T-cell (primary cell): Measurements from ENCODE around the gene LGMN. TPM values are rescaled to one million over a fixed set of nuclear protein-coding genes. Genes with fewer than 3 reads are reported as not detected.

Source experiments
- ATAC-seq, 4 experiments: fragments of 200-7000 bp in 3 of 4; fragments of 150-1000 bp in 1 of 4; cut with Tn5 transposase; replicated peaks in 1 of 4; 1 replicate in 3 of 4; 2 replicates in 1 of 4; pipeline ENCODE4 v1.10.0; 2021; ENCODE audit warnings: moderate library complexity in 3 of 4, mild to moderate bottlenecking in 2 of 4, moderate number of reproducible peaks in 1 of 4
- CTCF ChIA-PET, 2 donors: fragments of 300-600 bp; sonication (Branson Sonifier 250); formaldehyde crosslinking; loops; one replicate each; lab custom pipeline; 2022; ENCODE audit warnings: antibody characterized with exemption in 2 of 2; lab: Charles Lee
- POLR2A ChIA-PET, 2 donors: fragments of 300-600 bp; sonication (Branson Sonifier 250); formaldehyde crosslinking; loops; one replicate each; lab custom pipeline; 2022; ENCODE audit warnings: antibody characterized with exemption in 2 of 2; lab: Charles Lee
- DNase-seq, 35 experiments: peaks; one replicate each; pipeline versions ENCODE4 v3.0.0 to v3.0.0-alpha.2; 2013 to 2023
- H3K27ac ChIP-seq: one replicate; pipeline ENCODE4 v1.5.1; 2013; ENCODE audit warnings: low read length
- H3K27me3 ChIP-seq, 2 experiments: replicated peaks in 1 of 2; 1 replicate in 1 of 2; 2 replicates in 1 of 2; pipeline versions ENCODE4 v1.6.1 to v1.7.0; 2013; ENCODE audit warnings: low read length in 1 of 2, mixed read lengths in 1 of 2; ENCODE audit not compliant: control insufficient read depth in 2 of 2, insufficient read depth in 2 of 2; ENCODE audit errors: extremely low read depth in 1 of 2
- H3K36me3 ChIP-seq, 2 donors: 1 replicate in 1 of 2; 2 replicates in 1 of 2; pipeline versions ENCODE4 v1.6.1 to v1.7.0; 2013; ENCODE audit warnings: low read length in 1 of 2; ENCODE audit not compliant: control insufficient read depth in 2 of 2, insufficient read depth in 1 of 2; ENCODE audit errors: extremely low read depth in 1 of 2
- H3K4me1 ChIP-seq, 2 experiments: 1 replicate in 1 of 2; 2 replicates in 1 of 2; pipeline versions ENCODE4 v1.6.1 to v1.7.0; 2013; ENCODE audit warnings: low read length in 2 of 2, mixed read lengths in 1 of 2; ENCODE audit not compliant: insufficient read depth in 2 of 2, control insufficient read depth in 1 of 2; ENCODE audit errors: extremely low read depth in 1 of 2
- H3K4me3 ChIP-seq, 2 donors: 1 replicate in 1 of 2; 2 replicates in 1 of 2; pipeline versions ENCODE4 v1.5.1 to v1.7.0; 2013; ENCODE audit warnings: mild to moderate bottlenecking in 2 of 2, low read length in 1 of 2, moderate library complexity in 1 of 2; ENCODE audit not compliant: control insufficient read depth in 1 of 2; ENCODE audit errors: extremely low read depth in 1 of 2
- H3K9me3 ChIP-seq: 2 replicates; pipeline ENCODE4 v1.7.0; 2013
- H3K27ac Mint-ChIP-seq, 2 donors: one replicate each; pipeline ENCODE4 v1.8.0; 2020 to 2021; ENCODE audit warnings: mild to moderate bottlenecking in 2 of 2, mixed read lengths in 2 of 2
- H3K27me3 Mint-ChIP-seq, 2 donors: one replicate each; pipeline ENCODE4 v1.8.0; 2021 to 2022; ENCODE audit warnings: mixed read lengths in 2 of 2
- H3K36me3 Mint-ChIP-seq: one replicate; pipeline ENCODE4 v1.8.0; 2021; ENCODE audit warnings: mixed read lengths
- H3K4me1 Mint-ChIP-seq, 3 donors: one replicate each; pipeline ENCODE4 v1.8.0; 2020 to 2022; ENCODE audit warnings: mixed read lengths in 3 of 3, mild to moderate bottlenecking in 1 of 3
- H3K4me3 Mint-ChIP-seq, 3 donors: one replicate each; pipeline ENCODE4 v1.8.0; 2020 to 2022; ENCODE audit warnings: mild to moderate bottlenecking in 3 of 3, mixed read lengths in 3 of 3, moderate library complexity in 3 of 3
- H3K9me3 Mint-ChIP-seq, 3 donors: one replicate each; pipeline ENCODE4 v1.8.0; 2020 to 2022; ENCODE audit warnings: mixed read lengths in 3 of 3
- WGBS: methylation state at CpG from one replicate; pipeline ENCODE4 v1.1.5; 2013; ENCODE audit warnings: missing lambda C conversion rate; ENCODE audit not compliant: insufficient coverage; 5-methylcytosine and 5-hydroxymethylcytosine counted together
- total RNA-seq, 35 experiments: library from RNA in 6 of 35; stranded (reverse) in 6 of 35; fragments of 120-200 nt in 1 of 35; gene quantifications; one replicate each; pipeline versions ENCODE4 v1.2.1 to v1.2.4 and lab custom pipeline; 2013 to 2026

The LGMN gene
- total RNA-seq, 5 donors from 2014 or later (not counting 1 experiment from before 2014, with no cell fraction given), result 6.1 to 11.1 (median 8.8) TPM

GRCh38 chr14:92686411-92686899 is 62.0 kb downstream of the LGMN start:
- H3K4me3 Mint-ChIP-seq, result no peak overlapping the region
- Histone ChIP-seq H3K27ac (no peak overlapping the region), H3K36me3 (peaks cover 25 to 69% of the 10 kb centered on the region in 2 donors), H3K4me3 (no peak overlapping the region), H3K27me3 (no peaks in the 10 kb centered on the region), H3K9me3 (no peaks in the 10 kb centered on the region), H3K4me1 (peaks cover 0 to 2% of the 10 kb centered on the region in 2 experiments)
- peak overlapping the region in 1 of 2 donors; percentile 64 for H3K27ac Mint-ChIP-seq
- 84% methylated on average over 3 of the region's 9 CpGs for WGBS
- ChIA-PET CTCF (interaction anchor here (0.6 kb wide), 2 partner anchors 11 to 30 kb away, joined by 3 to 11 read pairs; no protein-coding TSS in a partner anchor), POLR2A (no interaction called here)
- no peak for DNase-seq
- no peaks in the 10 kb centered on the region for H3K27me3 Mint-ChIP-seq
- H3K36me3 Mint-ChIP-seq, result peaks cover 16% of the 10 kb centered on the region
- H3K9me3 Mint-ChIP-seq, result no peaks in the 10 kb centered on the region
- ATAC-seq, result peak in 2 of 4 experiments; percentile 17 to 26
- peaks cover 1 to 4% (median 3%) of the 10 kb centered on the region in 3 donors for H3K4me1 Mint-ChIP-seq

DNA sequence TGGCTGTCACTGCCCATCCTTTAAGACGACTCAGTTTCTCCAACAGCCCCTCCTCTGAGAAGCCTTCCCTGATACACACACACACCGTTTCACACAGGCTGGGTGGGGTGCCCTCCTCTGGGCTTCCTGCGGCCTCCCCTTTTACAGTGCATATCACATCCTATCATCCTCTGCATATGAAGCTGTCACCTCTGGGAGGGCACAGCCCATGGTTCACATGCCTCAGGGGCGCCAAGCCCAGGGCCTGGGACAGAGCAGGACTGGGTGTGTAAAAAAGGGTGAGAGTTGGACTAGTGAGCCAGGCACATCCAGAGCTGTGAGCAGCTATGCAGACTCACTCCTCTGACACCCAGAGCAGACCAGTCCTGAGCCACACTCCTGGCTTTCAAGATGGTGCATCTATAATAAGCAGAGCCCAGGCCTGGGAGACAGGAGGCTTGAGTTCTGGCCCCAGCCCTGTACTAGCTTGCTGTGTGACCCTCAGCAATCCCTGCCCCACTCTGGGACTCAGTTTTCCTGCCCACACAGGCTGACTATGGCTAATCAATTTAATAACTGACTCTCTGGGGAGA is 62.6 kb downstream of the LGMN start:
- WGBS, result 88% methylated on average over 1 of the region's 4 CpGs
- peaks cover 22% of the 10 kb centered on the region for H3K36me3 Mint-ChIP-seq
- no peaks in the 10 kb centered on the region for H3K9me3 Mint-ChIP-seq
- POLR2A ChIA-PET, result no interaction called here
- H3K4me1 ChIP-seq, result peaks cover 0 to 8% of the 10 kb centered on the region in 2 experiments
- no peak overlapping the region for H3K4me3 ChIP-seq
- DNase-seq (no peak), ATAC-seq (no peak)
- no peaks in the 10 kb centered on the region for H3K27me3 Mint-ChIP-seq
- CTCF ChIA-PET, result interaction anchor here (0.5 to 0.6 kb wide), 2 partner anchors 11 to 443 kb away, joined by 3 to 11 read pairs; no protein-coding TSS in a partner anchor
- no peak overlapping the region for H3K27ac ChIP-seq
- H3K4me1 Mint-ChIP-seq, result peaks cover 7 to 10% (median 8%) of the 10 kb centered on the region in 3 donors
- no peaks in the 10 kb centered on the region for H3K9me3 ChIP-seq
- H3K36me3 ChIP-seq, result peaks cover 26 to 73% of the 10 kb centered on the region in 2 donors
- no peaks in the 10 kb centered on the region for H3K27me3 ChIP-seq
- H3K4me3 Mint-ChIP-seq, result no peak overlapping the region
- peak overlapping the region in 1 of 2 donors; percentile 64 for H3K27ac Mint-ChIP-seq

DNA sequence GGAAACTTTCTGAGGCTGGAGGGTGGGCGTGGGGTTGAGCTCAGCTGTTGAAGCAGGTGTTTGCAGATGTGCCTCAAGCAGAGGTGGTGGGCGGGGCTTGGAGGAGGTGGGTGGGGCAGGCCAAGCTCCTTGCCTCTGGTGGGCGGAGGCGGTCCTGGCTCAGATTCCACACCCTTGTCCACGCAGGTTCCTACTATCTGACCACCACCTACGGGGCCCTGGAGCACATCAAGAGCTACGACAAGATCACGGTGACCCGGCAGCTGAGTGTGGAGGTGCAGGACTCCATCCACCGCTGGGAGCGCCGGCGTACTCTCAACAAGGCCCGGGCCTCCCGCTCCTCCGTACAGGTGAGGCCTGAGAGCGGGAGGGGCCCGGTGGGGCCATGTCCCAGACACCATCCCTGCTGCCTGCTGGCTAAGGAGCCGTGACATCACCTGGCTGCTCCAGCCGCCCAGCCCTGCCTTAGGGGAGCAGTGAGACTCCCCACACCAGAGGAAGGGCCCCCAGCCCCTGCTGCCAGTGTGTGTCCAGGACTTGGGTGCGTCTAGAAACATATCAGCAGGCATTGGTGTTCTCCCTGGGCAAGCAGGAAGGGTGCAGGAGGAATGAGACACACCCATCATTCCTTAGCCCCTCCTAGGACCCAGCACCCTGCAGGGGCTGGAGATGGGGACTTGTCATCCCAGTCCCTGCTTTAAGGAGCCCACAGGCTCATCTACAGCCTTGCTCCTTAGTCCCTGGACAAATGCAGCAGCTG is 63.4 kb downstream of the LGMN start:
- peaks cover 26 to 74% of the 10 kb centered on the region in 2 donors for H3K36me3 ChIP-seq
- Mint-ChIP-seq H3K36me3 (peaks cover 29% of the 10 kb centered on the region), H3K4me3 (no peak overlapping the region), H3K4me1 (peaks cover 8 to 14% (median 9%) of the 10 kb centered on the region in 3 donors), H3K27me3 (no peaks in the 10 kb centered on the region), H3K27ac (no peak overlapping the region), H3K9me3 (no peaks in the 10 kb centered on the region)
- ChIA-PET POLR2A (no interaction called here), CTCF (interaction anchor here in 1 of 2 donors (0.6 to 0.7 kb wide), 2 partner anchors 11 to 64 kb away, joined by 4 to 5 read pairs; partner anchors contain the start of gene LGMN)
- H3K4me1 ChIP-seq, result peaks cover 0 to 13% of the 10 kb centered on the region in 2 experiments
- ATAC-seq (no peak), DNase-seq (no peak)
- no peak overlapping the region for H3K27ac ChIP-seq
- no peaks in the 10 kb centered on the region for H3K9me3 ChIP-seq
- WGBS, result 91% methylated on average over 16 of the region's 21 CpGs
- H3K4me3 ChIP-seq, result no peak overlapping the region
- no peaks in the 10 kb centered on the region for H3K27me3 ChIP-seq

GRCh38 chr14:92683041-92683440 is 65.4 kb downstream of the LGMN start:
- DNase-seq (no peak), ATAC-seq (no peak)
- no peak overlapping the region for H3K27ac ChIP-seq
- H3K4me3 Mint-ChIP-seq, result no peak overlapping the region
- peaks cover 22 to 78% of the 10 kb centered on the region in 2 donors for H3K36me3 ChIP-seq
- ChIA-PET CTCF (interaction anchor here (0.5 to 2.5 kb wide), 12 partner anchors 13 to 1447 kb away, joined by 3 to 8 read pairs (median 4); partner anchors contain the start of gene ATXN3 (in 1 of the 2)), POLR2A (interaction anchor here in 1 of 2 donors (0.6 to 0.8 kb wide), 2 partner anchors 557 to 561 kb away, joined by 3 to 4 read pairs; no protein-coding TSS in a partner anchor)
- no peaks in the 10 kb centered on the region for H3K27me3 ChIP-seq
- WGBS, result 91% methylated on average over 4 of the region's 8 CpGs
- H3K4me1 Mint-ChIP-seq, result peaks cover 10 to 19% (median 12%) of the 10 kb centered on the region in 3 donors
- peaks cover 46% of the 10 kb centered on the region for H3K36me3 Mint-ChIP-seq
- no peaks in the 10 kb centered on the region for H3K9me3 Mint-ChIP-seq
- H3K27me3 Mint-ChIP-seq, result no peaks in the 10 kb centered on the region
- H3K4me3 ChIP-seq, result no peak overlapping the region
- peak overlapping the region in 1 of 2 donors; percentile 28 for H3K27ac Mint-ChIP-seq
- peaks cover 0 to 13% of the 10 kb centered on the region in 2 experiments for H3K4me1 ChIP-seq
- no peaks in the 10 kb centered on the region for H3K9me3 ChIP-seq

- Mint-ChIP-seq H3K27me3 (no peaks in the 10 kb centered on the region), H3K36me3 (peaks cover 57% of the 10 kb centered on the region), H3K9me3 (no peaks in the 10 kb centered on the region), H3K4me3 (no peak overlapping the region), H3K4me1 (peaks cover 25 to 35% (median 30%) of the 10 kb centered on the region in 3 donors), H3K27ac (peak overlapping the region; percentile 83 to 88)
- POLR2A ChIA-PET, result interaction anchor here in 1 of 2 donors (1.0 kb wide), 1 partner anchor 11 kb away, joined by 4 read pairs; no protein-coding TSS in a partner anchor
- Histone ChIP-seq H3K4me3 (no peak overlapping the region), H3K4me1 (peaks cover 0 to 26% of the 10 kb centered on the region in 2 experiments), H3K9me3 (no peaks in the 10 kb centered on the region), H3K27me3 (no peaks in the 10 kb centered on the region), H3K36me3 (peaks cover 19 to 85% of the 10 kb centered on the region in 2 donors), H3K27ac (peak overlapping the region; percentile 66)
- ATAC-seq, result peak; percentile 77 to 82 (median 81)
- CTCF ChIA-PET, result interaction anchor here (0.6 to 2.5 kb wide), 6 partner anchors 12 to 1207 kb away, joined by 3 to 7 read pairs (median 3); no protein-coding TSS in a partner anchor
- 29% methylated on average over 9 of the region's 13 CpGs for WGBS
- peak; percentile 50 to 88 (median 71) for DNase-seq
Measured at GRCh38 chr14:92680781-92681650, 67.4 kb downstream of the LGMN start.
